Ishikawa (cell line): ENCODE measurements around the gene HTR2B.

Experiments used
- CEBPB ChIP-seq: IDR thresholded peaks from 2 replicates; pipeline ENCODE4 v1.6.1; 2012
- CREB1 ChIP-seq: IDR thresholded peaks from 2 replicates; pipeline ENCODE4 v1.6.1; 2012; ENCODE audit warnings: low read depth
- EP300 ChIP-seq: IDR thresholded peaks from 2 replicates; pipeline ENCODE4 v1.6.1; 2012; ENCODE audit warnings: borderline replicate concordance
- RAD21 ChIP-seq: IDR thresholded peaks from 2 replicates; pipeline ENCODE4 v1.6.1; 2012; ENCODE audit warnings: low read depth
- TAF1 ChIP-seq: IDR thresholded peaks from 2 replicates; pipeline ENCODE4 v1.6.1; 2012; ENCODE audit warnings: low read depth, mild to moderate bottlenecking
- TCF12 ChIP-seq: IDR thresholded peaks from 2 replicates; pipeline ENCODE4 v1.6.1; 2012; ENCODE audit warnings: low read depth
- TEAD4 ChIP-seq: IDR thresholded peaks from 2 replicates; pipeline ENCODE4 v1.6.1; 2012
- TF ChIP-seq, protein P1 (sequence below): IDR thresholded peaks from 2 replicates; pipeline ENCODE4 v1.6.1; 2012; ENCODE audit warnings: low read depth, mild to moderate bottlenecking
- TF ChIP-seq, protein P2 (sequence below): IDR thresholded peaks from 2 replicates; pipeline ENCODE4 v1.6.1; 2012

DNA sequence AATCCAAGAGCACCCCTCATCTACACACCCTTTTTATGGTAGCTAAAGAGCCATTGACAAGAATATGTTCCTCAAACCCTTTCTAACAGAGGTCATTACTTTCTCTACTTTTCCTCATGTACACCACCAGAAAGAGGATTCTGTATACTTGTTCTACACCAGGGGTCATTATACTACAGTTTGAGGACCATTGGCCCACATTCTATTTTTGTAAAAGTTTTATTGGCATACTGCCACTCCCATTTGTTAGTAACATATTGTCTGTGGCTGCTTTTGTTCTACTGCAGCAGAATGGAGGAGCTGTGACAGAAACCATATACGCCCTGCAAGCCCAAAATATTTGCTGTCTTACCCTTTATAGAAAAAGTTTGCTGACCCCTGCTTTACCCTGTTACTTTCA, 14.3 kb downstream of the HTR2B start:
- TF ChIP-seq TCF12: no peak
- TF ChIP-seq RAD21: no peak
- TF ChIP-seq, protein P1, sequence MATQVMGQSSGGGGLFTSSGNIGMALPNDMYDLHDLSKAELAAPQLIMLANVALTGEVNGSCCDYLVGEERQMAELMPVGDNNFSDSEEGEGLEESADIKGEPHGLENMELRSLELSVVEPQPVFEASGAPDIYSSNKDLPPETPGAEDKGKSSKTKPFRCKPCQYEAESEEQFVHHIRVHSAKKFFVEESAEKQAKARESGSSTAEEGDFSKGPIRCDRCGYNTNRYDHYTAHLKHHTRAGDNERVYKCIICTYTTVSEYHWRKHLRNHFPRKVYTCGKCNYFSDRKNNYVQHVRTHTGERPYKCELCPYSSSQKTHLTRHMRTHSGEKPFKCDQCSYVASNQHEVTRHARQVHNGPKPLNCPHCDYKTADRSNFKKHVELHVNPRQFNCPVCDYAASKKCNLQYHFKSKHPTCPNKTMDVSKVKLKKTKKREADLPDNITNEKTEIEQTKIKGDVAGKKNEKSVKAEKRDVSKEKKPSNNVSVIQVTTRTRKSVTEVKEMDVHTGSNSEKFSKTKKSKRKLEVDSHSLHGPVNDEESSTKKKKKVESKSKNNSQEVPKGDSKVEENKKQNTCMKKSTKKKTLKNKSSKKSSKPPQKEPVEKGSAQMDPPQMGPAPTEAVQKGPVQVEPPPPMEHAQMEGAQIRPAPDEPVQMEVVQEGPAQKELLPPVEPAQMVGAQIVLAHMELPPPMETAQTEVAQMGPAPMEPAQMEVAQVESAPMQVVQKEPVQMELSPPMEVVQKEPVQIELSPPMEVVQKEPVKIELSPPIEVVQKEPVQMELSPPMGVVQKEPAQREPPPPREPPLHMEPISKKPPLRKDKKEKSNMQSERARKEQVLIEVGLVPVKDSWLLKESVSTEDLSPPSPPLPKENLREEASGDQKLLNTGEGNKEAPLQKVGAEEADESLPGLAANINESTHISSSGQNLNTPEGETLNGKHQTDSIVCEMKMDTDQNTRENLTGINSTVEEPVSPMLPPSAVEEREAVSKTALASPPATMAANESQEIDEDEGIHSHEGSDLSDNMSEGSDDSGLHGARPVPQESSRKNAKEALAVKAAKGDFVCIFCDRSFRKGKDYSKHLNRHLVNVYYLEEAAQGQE: no peak
- no peak for TF ChIP-seq CEBPB
- TF ChIP-seq CREB1: no peak
- TF ChIP-seq, protein P2, sequence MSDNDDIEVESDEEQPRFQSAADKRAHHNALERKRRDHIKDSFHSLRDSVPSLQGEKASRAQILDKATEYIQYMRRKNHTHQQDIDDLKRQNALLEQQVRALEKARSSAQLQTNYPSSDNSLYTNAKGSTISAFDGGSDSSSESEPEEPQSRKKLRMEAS: no peak
- no peak for TF ChIP-seq TAF1
- no peak for TF ChIP-seq EP300
- no peak for TF ChIP-seq TEAD4
